NCI-H1436 treated with DMSO at 0.1 percent for 48 hours (cell line): ENCODE data around the gene PRAC1.

ENCODE experiments used
- DNase-seq: peaks from one replicate; lab custom pipeline; 2025; lab: John Stamatoyannopoulos, UW

Gene PRAC1

DNA sequence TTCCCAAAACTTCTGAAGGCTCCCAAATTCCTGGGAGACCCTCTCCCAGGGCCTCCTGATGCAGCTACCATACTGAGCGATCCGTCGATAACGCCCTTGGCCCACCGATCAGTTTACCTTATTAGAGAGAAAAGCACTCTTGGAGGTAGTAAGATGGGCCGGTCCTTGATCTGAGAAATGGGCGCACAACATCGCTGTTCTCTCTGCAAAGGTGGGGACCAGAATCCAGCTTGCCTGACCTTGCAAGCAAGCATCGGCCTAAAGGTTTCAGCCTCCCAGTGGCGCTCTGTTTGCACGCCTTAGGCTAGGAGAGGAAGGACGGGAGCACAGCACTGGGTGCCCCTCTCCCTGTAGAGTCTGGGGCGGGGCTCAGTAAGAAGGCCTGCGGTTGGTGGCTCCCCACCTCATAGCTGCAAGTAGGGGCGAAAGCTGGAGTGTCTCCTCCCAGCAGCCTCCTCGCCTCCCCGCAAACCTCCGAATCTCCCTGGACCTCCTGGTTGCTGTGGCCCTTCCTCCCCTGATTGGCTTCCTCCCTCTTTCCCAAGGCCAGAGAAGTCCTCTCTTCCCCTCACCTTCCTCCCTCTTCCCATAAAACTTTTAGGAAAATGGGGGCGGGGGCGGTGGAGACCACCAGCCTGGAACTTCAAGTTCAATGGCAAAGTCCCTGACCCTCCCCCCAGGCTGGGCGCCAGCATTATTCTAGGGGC is at the start of gene PRAC1:
PRAC1 (minus strand) TSS at position 318 of the 707 bp plus-strand sequence; CDS start at position 192, 126 bp downstream.
- no peak for DNase-seq

DNA sequence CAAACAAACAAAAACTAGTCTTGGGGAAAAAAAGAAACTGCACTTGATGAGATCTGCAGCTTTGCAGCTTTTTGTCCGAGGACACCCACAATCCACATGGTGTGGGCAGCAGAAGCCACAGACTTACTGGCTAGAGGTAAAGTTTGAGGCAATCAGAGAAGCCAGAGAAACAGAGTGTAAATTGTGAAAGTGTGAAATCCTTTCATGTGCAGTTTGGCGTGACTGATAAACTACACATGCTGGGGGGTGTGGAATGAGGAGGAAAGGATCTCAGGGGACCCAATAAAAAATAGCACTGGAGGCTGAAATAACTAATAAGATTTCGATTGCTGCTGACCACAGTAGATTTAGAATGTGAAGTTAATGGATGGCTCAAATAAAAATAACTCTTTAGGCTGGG is 48.6 kb upstream of the PRAC1 start:
- no peak for DNase-seq

- DNase-seq, result no peak
Measured at GRCh38 chr17:48769009-48769675, 46.8 kb upstream of the PRAC1 start.

DNA sequence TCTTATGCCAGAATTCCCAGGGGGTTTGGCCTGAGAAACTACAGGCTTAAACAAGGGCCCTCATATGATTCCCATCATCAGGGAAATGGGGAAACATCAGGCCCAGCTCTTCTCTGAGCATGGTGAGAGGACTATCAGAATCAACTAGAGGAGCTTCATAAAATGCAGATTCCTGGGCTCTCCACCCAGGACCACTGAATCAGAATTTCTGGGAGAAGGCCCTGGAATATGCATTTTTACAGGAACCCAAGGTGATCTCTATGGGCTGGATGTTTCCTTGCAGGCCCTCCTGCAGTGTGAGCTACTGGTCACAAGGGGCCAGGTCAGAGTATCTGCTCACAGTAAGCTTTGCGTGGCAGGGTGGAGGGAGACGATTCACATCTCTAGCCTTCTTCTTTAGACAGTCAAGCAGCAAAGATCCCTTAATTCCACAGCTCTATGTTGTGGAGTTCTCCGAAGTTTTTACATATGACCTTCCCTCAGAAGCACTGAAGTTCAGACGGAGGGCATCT is 45.0 kb upstream of the PRAC1 start:
- DNase-seq, result no peak

DNA sequence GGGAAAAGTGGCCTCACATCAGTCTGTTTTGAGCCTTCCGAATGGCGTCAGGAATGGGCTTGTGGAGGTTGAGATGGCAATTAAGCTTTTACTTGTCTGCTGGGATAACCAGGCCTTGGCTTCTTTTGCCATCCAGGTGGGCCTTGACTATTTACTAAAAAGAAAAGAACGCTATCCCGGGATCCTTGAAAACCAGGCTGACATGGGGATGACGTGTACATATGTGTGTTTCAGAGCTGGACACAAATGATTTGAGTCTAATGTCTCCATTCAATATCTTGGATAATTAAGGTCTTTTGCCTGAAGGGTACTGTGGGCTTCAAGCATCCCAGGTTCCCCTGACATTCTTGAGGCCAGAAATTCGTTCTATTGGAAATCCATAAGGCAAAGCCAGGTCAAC is 38.8 kb upstream of the PRAC1 start:
- DNase-seq, result no peak

DNA sequence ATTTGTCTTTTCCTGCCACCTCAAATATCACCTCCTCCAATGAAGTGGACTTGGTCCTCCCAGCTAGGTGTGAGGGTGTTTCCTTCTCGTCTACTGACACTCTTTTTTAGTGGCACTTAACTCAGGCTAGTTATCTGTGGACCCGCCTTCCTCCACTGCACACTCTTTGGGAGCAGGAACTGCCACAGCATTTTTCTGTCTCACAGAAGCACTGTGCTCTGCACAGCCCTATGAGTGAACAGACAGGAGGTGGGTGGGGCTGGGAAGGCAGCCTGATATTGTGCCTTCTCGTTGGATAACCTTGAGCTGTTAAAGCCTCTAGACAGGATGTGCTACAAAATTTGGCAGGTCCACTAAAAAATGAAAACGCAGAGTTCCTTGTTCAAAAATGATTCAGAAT is 38.1 kb upstream of the PRAC1 start:
- DNase-seq, result no peak

DNA sequence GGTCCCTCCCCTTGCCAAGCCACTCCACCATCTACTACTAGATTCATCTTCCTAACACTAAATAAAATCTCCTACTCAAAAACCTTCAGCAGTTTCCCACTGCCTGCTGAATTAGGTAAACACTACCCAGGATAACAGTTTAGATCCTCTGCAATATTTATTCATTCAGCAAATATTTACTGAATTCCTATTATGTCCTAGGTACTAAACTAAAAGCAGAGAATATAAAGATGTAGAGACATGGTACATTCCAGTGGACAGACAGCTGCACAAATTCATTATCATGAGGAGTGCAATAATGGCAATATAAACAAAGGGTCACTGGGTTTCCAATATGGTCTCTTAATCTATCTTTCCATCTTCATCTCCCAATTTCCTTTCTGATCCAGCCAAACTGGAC is 37.0 kb upstream of the PRAC1 start:
- DNase-seq, result no peak

DNA sequence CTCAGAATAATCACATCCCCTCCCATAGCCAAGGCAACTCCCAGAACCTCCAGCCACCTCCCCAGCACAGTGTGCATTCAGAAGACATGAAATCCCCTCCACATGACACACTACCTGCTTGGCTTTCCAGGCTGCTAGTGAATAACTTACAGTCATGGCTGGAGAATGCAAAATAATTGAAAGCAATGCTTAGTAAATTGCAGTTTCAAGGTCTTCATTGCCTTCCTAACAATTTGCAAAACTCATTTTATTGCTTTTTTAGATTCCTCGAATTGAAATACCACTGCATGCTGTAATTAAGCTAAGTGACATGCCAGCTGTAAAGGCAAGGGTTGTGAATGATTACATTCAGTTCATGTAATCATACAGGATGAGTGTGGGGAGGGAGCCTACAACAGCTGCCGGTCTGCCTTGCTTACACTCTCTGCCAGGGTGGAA is 35.2 kb upstream of the PRAC1 start:
- DNase-seq, result no peak

GRCh38 chr17:48756830-48757251 is 34.5 kb upstream of the PRAC1 start:
- no peak for DNase-seq

- no peak for DNase-seq
Measured at GRCh38 chr17:48755356-48755755, 33.0 kb upstream of the PRAC1 start.

DNA sequence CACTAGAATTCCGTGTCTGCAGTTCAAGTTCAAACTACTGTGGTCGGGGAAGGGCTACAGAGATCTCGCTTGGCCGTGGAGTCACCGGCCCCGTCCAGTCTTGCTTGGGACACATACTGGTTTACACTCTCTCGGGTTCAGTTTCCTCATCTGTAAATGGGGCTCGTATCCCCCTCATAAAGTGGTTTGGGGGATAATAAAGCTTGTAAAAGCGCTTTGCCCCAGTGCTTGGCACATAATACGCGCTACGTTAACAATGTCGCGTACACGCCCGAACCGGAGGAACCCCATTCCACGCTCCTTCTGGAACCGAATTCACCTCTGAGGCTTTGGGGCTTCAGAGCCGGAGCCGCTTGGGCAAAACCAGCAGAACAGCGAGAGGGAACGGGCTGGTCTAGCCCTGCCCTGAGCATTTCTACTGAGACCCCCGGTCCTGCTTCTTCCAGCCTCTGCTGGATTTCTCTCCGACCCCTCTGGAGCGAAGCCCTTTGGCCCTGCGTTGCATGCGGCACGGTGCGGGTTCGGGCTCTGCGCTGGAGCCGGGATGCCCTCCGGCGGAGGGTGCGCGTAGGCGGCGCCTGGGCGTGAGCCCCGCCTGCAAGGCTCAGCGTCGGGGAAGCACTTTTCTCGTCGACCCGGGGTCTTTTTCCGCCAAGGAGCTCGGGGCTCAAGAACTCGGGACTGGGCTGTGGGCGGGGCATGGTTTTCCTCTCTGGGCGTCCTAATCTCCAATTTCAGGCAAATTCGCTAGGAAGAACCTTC is 32.4 kb upstream of the PRAC1 start:
- no peak for DNase-seq

GRCh38 chr17:48753794-48754499 is 31.6 kb upstream of the PRAC1 start:
- DNase-seq, result no peak

DNA sequence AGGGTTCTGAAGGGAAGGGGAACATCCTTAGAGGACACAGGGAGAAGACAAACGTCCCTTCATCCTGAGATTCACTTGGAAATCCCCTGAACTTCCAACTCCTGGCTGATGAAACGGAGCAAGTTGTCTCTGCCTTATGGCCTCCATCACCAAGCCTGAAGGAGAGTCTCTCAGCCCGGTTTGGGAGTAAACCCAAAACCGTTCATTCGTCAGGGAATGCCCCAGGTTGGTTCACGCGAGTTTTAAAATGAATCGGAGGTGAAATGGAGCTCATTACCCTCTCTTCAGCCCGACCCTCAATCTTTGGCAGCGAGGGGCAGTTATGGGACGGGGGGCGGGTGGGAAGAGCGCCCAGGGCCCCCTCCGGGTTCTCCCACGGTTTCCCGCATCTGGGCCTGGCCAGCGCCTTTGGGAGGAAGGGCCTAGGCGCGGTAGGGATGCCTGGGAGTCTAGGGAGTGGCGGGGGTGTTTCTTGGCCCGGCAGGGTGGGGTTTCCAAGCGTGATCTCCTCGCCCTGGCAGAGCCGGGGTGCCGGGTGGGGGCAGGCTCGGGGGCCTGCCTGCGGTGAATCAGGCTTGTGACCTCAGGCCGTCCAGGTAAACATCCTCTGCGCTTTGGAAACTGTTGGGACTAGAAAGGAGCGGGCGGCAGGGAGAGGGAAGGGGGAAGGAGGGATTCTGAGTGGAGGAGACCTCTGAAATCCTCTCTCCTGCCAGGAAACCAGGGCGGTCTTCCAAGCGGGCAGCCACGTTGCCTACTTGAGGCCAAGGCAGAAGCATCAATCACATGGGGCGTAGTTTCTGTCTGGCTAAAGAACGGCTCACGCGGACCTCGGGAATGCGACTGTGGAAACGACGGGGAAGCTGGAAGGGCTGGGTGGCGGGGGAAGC is 30.3 kb upstream of the PRAC1 start:
- DNase-seq, result no peak

GRCh38 chr17:48751733-48752398 is 29.5 kb upstream of the PRAC1 start:
- no peak for DNase-seq

DNA sequence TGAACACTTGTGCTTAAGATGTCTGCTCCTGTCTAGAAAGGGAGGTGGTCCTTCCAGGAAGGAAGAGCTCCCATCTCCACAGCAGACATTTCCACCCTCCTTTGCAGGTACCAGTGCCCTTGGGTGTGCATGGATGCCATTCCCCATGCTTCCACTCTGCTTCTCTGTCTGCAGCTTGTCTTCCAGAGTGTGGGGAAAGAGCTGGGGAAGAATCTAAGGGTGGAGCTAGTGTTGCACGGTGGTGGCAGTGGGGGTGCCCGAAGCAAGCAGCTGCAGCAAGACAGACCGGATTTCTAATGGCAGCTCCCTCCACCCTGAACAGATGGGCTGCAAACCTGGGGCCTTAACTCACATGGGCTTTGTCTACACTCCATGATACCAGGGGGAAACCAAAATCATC is 28.9 kb upstream of the PRAC1 start:
- DNase-seq, result no peak

DNA sequence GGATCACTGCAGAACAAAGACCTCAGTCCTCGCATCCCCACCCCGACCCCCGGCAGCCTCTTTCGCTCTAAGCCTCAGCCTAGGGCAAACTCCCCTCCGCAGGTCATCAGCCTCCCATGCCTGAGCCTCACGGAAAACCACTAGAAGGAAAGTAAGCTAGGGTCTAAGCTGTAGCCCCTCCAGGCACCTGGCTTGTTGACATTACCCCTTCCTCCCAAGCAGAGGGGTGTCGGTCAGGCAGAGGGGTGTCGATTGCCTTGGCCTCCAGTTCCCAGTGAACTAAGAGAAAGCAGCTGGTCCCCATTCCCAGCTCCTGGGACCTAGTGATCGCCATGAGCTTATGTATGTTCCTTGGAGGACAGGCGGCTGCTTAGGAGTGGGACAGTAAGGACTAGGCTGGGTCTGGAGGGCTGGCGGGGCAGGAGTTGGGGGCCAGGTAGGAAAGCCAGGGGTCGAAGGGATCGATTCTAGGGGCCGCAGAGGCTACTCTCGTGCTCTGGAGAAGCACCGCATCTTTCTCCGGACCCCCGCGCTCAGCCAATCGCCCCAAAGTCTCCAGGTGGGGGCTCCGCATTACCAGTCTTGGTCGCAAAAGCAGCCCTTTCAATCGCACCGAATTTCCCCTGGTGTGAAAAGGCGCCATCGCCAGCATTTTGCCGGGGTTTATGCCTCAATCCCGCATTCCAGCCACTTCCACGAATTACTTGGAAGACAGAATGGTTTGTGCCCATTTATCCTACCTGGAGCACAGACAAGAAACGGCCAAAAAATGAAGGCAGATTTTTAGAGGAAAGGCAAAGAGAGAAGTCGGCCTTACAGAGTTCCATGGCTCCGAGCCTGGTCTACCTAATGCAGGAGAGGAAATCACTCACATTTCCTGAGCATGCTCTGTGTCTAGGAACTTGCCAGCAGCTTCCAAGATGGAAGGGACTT is 27.6 kb upstream of the PRAC1 start:
- no peak for DNase-seq

DNA sequence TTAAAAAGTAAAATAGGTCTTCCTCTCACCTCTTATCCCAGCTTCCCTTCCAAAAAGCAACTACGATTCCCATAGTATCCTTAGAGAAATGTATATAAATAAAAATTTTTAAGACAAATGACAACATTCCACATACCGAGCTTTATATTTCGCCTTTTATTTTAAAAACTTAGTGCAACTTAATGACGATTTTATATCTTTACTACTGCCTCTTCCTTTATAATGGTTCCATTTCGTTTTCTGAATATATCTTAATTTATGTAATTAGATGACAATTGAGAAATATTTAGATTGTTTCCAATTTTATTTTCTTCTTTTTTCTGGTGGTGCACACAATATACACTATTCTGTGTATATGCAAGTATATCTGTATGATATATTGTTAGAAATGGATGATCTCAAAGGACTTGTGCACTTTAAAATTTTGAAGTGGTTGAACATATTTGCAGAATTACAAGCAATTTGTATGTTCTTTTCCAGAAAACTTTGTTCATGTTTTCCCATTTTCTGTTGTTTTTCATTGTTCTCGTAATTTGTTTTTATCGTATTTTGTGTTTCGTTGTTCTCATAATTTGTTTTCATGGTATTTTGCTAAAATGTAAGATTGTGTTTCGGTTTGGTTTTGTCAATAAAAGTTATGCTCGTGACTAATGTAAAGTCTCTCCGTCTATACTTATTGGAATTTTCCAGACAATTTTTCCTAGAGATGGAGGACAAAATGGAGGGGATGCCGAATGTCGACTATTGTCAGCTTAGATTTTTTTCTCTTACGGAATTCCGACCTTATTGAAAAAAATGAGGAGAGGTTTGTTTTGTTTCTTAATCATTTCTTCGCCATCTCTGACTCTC is 26.6 kb upstream of the PRAC1 start:
- no peak for DNase-seq
